ENCODE measurements around the gene SPOCK3.

SPOCK3 gene

DNA sequence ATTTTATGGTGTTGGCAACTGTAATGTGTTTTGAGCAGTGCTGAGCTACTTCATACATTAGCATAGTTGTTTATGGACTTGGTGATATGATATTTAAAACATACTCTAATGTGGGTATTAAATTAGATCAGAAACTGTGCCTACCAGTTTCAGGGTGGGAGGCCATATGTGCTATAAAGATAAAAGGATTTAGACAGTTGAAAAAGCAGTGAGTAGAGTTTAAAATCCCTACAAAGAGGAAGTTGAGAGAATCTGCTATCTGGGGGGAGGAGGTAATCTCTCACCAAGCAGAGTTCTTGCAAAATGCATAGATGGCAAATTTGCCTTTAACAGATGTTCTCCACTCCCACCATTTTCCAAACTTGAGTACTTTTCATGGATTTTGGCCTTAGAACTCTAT is 154.5 kb downstream of the SPOCK3 start:
- TF ChIP-seq, protein P1, sequence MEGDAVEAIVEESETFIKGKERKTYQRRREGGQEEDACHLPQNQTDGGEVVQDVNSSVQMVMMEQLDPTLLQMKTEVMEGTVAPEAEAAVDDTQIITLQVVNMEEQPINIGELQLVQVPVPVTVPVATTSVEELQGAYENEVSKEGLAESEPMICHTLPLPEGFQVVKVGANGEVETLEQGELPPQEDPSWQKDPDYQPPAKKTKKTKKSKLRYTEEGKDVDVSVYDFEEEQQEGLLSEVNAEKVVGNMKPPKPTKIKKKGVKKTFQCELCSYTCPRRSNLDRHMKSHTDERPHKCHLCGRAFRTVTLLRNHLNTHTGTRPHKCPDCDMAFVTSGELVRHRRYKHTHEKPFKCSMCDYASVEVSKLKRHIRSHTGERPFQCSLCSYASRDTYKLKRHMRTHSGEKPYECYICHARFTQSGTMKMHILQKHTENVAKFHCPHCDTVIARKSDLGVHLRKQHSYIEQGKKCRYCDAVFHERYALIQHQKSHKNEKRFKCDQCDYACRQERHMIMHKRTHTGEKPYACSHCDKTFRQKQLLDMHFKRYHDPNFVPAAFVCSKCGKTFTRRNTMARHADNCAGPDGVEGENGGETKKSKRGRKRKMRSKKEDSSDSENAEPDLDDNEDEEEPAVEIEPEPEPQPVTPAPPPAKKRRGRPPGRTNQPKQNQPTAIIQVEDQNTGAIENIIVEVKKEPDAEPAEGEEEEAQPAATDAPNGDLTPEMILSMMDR (IDR thresholded peaks at IDR 0.05; ENCODE audit: borderline replicate concordance, insufficient read depth, low read depth, low read length), result no peak
- H3K4me3 ChIP-seq (ENCODE audit: low read depth, low read length), result no peak overlapping the region

DNA sequence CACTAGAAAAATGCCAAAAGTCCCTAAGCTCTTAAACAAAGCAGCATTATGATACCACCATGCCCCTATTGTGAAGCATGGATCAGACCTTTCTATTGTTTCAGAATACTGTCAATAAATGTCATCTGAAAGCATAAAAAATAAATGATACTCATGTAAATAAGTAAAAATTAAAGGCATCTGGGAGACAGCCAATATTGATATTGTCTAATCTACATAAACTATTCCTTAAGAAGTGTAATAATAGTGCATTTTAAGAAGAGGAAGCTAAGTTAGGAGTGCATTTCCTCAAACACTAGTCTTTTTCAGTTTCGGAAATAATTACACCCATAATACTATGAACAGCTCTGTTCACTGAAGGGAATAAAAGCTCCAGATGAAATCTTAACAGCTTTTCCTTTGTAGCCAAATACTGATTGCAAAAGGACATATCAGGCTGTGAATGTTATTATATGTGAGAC is 181.6 kb downstream of the SPOCK3 start:
- no peak overlapping the region for H3K4me3 ChIP-seq (ENCODE audit: low read depth, low read length)
- TF ChIP-seq, protein P1 (IDR thresholded peaks at IDR 0.05; ENCODE audit: borderline replicate concordance, insufficient read depth, low read depth, low read length), result no peak

DNA sequence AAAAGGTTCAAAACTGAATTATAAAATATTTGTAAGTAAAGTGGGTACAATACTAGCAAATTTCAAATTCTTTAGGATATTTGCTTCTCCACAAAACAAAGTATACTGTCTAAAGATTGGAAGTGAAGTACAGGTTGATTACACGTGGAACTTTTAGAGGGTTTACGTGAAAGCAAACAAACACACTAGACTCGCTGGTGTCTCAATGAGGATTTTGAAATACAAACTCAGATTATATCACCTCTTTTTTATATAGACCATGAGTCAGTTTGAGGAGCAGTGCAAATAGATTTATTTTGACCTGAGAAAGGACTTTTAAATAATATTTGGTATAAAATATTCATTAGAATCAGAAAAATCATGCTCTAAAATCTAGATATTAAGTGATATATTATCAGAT is 185.0 kb downstream of the SPOCK3 start:
- TF ChIP-seq, protein P1 (IDR thresholded peaks at IDR 0.05; ENCODE audit: borderline replicate concordance, insufficient read depth, low read depth, low read length), result no peak
- H3K4me3 ChIP-seq (ENCODE audit: low read depth, low read length), result no peak overlapping the region

DNA sequence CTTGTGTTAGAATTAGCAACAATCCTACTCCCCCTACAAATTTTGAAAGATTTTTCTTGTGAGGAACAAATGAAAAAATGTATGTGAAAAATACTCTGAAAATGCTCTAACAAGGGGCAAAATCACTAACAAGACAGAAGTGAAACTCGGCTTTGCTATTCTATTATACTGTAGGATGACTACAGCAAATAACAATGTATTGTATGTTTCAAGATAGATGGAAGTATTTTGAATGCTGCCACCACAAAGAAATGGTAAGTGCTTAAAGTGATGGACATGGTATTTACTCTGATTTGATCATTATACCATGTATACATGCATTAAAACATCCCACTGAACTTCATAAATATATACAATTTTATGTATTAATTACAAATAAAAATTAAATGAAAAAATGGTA is 192.8 kb downstream of the SPOCK3 start:
- H3K4me3 ChIP-seq (ENCODE audit: low read depth, low read length), result no peak overlapping the region
- TF ChIP-seq, protein P1 (IDR thresholded peaks at IDR 0.05; ENCODE audit: borderline replicate concordance, insufficient read depth, low read depth, low read length), result no peak

DNA sequence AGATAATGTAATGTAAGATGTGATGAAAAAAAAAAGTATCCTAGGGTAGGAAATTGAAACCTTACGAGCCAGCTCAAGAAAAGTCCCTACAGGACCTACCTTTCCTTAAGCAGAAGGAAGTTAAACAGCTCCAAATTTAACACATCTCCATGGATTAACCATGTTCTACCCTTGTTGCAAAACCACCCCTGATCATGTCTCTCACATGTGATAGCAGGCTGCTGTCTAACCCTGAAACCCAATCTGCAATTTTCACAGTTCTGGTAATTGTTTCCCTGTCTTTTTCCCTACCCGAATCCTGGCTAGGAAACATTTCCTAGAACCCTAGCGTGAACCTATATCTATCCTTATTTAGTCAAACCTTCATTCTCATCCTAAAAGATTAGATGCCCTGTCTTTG is 198.9 kb downstream of the SPOCK3 start:
- TF ChIP-seq, protein P1 (IDR thresholded peaks at IDR 0.05; ENCODE audit: borderline replicate concordance, insufficient read depth, low read depth, low read length), result no peak
- no peak overlapping the region for H3K4me3 ChIP-seq (ENCODE audit: low read depth, low read length)

DNA sequence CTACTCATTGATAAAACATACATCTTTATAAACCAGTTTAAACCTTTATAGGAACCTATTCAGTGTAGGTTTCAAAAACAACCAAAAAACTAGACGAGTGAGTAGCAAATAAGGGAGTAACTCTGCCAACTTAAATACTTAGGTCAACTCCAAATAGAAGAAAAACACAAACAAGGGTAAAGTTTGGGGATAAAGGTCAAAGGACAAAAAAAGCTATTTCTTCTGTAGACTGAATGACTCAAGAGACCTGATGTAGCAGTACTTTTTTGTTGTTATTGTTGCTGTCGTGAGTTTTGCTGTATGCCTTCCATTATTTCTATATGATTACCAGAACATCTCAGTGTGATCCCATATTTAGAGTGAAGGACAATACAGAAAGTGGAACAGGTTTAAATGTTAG is 199.3 kb downstream of the SPOCK3 start:
- no peak overlapping the region for H3K4me3 ChIP-seq (ENCODE audit: low read depth, low read length)
- TF ChIP-seq, protein P1 (IDR thresholded peaks at IDR 0.05; ENCODE audit: borderline replicate concordance, insufficient read depth, low read depth, low read length), result no peak

DNA sequence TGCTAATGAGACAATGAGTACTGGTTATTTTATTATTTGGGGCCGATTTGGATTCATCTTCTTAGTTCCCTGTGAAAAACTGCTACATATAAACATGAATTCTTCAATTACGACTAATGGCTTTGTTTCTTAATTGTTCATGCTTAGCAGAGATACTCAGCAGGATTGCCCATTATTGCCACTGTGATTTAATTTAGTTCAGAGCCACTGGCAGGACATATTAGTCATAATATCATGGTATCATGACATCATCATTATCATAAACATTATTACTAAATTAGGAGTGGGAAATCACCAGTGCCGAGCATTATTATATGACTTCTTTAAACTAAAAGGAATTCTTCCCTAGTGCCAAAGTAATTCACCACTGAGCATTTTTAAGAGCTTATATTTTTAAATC is 201.4 kb downstream of the SPOCK3 start:
- no peak overlapping the region for H3K4me3 ChIP-seq (ENCODE audit: low read depth, low read length)
- TF ChIP-seq, protein P1 (IDR thresholded peaks at IDR 0.05; ENCODE audit: borderline replicate concordance, insufficient read depth, low read depth, low read length), result no peak

Measured in GM12875 (cell line).